HG03135 (cell line): ENCODE results near the gene CST8.
"Not testable (repeated sequence)": the region's sequence is repeated elsewhere in the genome, so short reads cannot be mapped to it uniquely, and the experiment has no call there.

Experiments used
- ATAC-seq: cut with Tn5 transposase; IDR thresholded peaks from one replicate; pipeline ENCODE4 v1.9.1; 2021; ENCODE audit warnings: mild to moderate bottlenecking, moderate library complexity; ENCODE audit not compliant: unreplicated experiment

CST8 gene

GRCh38 chr20:23490817-23491216, at the start of gene CST8:
CST8 (plus strand) TSS chr20:23491117; CDS start chr20:23491668, 551 bp downstream.
- ATAC-seq, result no peak

GRCh38 chr20:23441850-23442313, 49.0 kb upstream of the CST8 start:
- ATAC-seq, result no peak

- ATAC-seq, result no peak
Measured at GRCh38 chr20:23442436-23442835, 48.5 kb upstream of the CST8 start.

GRCh38 chr20:23444859-23445258, 46.1 kb upstream of the CST8 start:
- ATAC-seq, result no peak

GRCh38 chr20:23445596-23446217, 45.2 kb upstream of the CST8 start:
- no peak for ATAC-seq

- peak; percentile 62 for ATAC-seq
Measured at GRCh38 chr20:23446505-23446904, 44.4 kb upstream of the CST8 start.

- no peak for ATAC-seq
Measured at GRCh38 chr20:23448167-23448566, 42.8 kb upstream of the CST8 start.

GRCh38 chr20:23449421-23449820, 41.5 kb upstream of the CST8 start:
- no peak for ATAC-seq

- no peak for ATAC-seq
Measured at GRCh38 chr20:23450877-23451276, 40.0 kb upstream of the CST8 start.

GRCh38 chr20:23451956-23452487, 38.9 kb upstream of the CST8 start:
- ATAC-seq, result no peak

GRCh38 chr20:23452776-23453175, 38.1 kb upstream of the CST8 start, which contains the start of gene CST11:
CST11 (minus strand) TSS chr20:23452876; CDS start chr20:23452811, 65 bp downstream.
- no peak for ATAC-seq

- ATAC-seq, result no peak
Measured at GRCh38 chr20:23453549-23454543, 37.1 kb upstream of the CST8 start.

GRCh38 chr20:23454816-23455215, 36.1 kb upstream of the CST8 start:
- ATAC-seq, result no peak

- ATAC-seq, result no peak
Measured at GRCh38 chr20:23455639-23456038, 35.3 kb upstream of the CST8 start.

- no peak for ATAC-seq
Measured at GRCh38 chr20:23456409-23456808, 34.5 kb upstream of the CST8 start.

- no peak for ATAC-seq
Measured at GRCh38 chr20:23456873-23457272, 34.0 kb upstream of the CST8 start.

- ATAC-seq, result no peak
Measured at GRCh38 chr20:23459461-23460150, 31.3 kb upstream of the CST8 start.

- no peak for ATAC-seq
Measured at GRCh38 chr20:23461180-23461579, 29.7 kb upstream of the CST8 start.

- not testable (repeated sequence) for ATAC-seq
Measured at GRCh38 chr20:23466961-23467360, 24.0 kb upstream of the CST8 start.

- not testable (repeated sequence) for ATAC-seq
Measured at GRCh38 chr20:23472306-23472705, 18.6 kb upstream of the CST8 start.

GRCh38 chr20:23473293-23473692, 17.6 kb upstream of the CST8 start:
- not testable (repeated sequence) for ATAC-seq
